Right forelimb (tissue), 1 donor: ENCODE results near the gene TTC39C.

Source experiments
- DNase-seq: peaks from one replicate; pipeline ENCODE4 v3.0.0-alpha.2; 2018

The TTC39C gene

GRCh38 chr18:24014062-24014985 is at the start of gene TTC39C:
Gene TTC39C, plus strand, starts transcription at chr18:24014754. Its CDS starts 118 bp downstream, at chr18:24014872.
- peak; percentile 80 for DNase-seq

- DNase-seq, result no peak
Measured at GRCh38 chr18:23966909-23967308, 47.6 kb upstream of the TTC39C start.

- DNase-seq, result no peak
Measured at GRCh38 chr18:23967321-23968089, 47.0 kb upstream of the TTC39C start.

- DNase-seq, result no peak
Measured at GRCh38 chr18:23968638-23969604, 45.6 kb upstream of the TTC39C start.

DNA sequence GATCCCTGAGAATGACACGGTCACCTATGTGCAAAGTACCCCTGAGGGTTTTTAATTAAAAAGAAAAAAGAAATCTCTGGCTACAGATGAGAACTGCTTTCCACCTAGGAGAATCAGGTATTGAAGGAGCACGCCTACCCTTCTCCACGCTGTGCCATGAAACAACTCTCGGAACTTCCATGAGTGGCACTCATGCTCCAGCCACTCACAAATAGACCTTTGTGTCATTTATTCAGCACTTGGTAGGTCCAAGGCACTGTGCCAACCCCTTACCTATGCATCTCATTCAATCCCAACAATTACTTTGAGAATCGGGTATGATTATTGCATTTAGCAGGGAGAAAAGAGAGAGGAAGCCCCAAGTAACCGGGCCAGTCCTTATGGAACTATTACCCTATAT is 44.9 kb upstream of the TTC39C start:
- DNase-seq, result no peak

DNA sequence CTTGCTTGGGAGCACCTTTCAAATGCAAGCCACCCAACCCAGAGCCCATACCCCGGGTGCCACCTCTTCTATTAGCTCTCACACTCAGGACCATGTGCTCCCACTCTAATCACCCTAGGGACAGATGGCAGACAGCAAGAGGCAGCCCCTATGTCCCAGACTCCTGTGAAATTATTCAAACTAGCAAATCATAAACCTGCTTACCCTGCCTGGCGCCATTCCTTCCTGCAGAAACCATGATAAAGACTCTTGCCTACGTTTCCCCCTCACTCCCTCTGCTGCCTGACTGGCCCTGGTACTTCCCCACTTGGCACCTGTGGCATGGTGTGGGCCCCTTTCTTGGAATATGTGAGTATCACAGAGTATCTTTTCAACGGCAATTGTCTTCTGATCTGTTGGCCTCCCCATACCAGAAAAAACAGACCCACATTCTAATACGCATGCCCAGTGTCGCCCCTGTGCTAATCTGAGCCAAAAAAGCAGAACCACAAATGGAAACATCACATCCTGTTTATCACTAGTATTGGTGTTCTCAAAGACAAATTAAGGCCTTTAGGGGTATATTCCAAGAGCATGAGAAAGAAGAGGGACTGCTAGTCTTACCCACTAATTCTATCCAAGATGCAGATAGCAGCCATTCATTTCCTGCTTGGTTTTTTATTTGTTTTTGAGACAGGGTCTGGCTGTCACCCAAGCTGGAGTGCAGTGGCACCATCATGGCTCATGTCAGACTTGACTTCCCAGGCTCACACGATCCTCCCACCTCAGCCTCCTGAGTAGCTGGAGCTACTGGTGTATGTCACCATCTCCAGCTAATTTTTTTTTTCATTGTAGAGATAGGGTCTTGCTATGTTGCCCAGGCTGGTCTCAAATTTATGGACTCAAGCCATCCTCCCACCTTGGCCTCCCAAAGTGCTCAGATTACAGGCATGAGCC is 44.1 kb upstream of the TTC39C start:
- DNase-seq, result no peak

DNA sequence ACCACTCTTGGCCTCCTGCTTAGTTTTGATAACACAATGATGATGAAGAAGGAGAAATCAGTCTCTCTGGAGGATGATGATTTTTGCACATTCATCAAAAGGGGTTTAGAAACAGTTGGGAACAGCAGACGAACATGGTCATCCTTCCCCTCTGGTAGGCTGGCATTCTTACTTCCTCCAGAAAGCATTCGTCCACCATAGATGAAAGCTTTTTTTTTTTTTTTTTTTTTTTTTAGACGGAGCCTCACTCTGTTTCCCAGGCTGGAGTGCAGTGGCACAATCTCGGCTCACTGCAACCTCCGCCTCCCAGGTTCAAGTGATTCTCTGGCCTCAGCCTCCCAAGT is 43.5 kb upstream of the TTC39C start:
- no peak for DNase-seq

DNA sequence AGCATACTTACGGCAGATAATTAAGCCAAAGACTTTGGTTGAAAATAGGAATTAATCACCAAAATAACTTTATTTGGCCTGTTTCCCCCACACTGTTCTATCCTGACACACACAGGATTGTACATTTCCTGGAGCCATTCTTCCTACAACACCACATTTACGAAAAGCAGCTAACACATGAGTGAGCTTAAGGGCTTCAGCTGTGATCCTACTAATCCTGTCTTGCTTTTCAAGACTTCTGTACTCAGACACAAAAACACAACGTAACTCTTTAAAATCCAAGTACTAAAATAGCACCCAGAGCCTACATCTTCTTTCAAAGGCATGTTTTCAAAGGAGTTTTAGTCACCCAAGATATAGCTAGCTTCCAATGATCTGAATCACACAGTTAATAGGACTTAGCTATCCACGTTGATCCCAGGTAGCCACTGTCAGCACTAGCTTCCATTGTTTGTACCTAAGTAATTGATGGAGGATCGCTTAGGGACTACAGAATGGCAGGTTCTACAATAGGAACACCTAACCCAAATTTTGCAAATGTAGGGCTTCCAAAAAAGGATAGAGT is 42.8 kb upstream of the TTC39C start:
- DNase-seq, result no peak

GRCh38 chr18:23972453-23972852 is 42.1 kb upstream of the TTC39C start:
- DNase-seq, result no peak

GRCh38 chr18:23977103-23977502 is 37.5 kb upstream of the TTC39C start:
- DNase-seq, result no peak

GRCh38 chr18:23977719-23978483 is 36.7 kb upstream of the TTC39C start:
- no peak for DNase-seq

- DNase-seq, result no peak
Measured at GRCh38 chr18:23981369-23981980, 33.1 kb upstream of the TTC39C start.

DNA sequence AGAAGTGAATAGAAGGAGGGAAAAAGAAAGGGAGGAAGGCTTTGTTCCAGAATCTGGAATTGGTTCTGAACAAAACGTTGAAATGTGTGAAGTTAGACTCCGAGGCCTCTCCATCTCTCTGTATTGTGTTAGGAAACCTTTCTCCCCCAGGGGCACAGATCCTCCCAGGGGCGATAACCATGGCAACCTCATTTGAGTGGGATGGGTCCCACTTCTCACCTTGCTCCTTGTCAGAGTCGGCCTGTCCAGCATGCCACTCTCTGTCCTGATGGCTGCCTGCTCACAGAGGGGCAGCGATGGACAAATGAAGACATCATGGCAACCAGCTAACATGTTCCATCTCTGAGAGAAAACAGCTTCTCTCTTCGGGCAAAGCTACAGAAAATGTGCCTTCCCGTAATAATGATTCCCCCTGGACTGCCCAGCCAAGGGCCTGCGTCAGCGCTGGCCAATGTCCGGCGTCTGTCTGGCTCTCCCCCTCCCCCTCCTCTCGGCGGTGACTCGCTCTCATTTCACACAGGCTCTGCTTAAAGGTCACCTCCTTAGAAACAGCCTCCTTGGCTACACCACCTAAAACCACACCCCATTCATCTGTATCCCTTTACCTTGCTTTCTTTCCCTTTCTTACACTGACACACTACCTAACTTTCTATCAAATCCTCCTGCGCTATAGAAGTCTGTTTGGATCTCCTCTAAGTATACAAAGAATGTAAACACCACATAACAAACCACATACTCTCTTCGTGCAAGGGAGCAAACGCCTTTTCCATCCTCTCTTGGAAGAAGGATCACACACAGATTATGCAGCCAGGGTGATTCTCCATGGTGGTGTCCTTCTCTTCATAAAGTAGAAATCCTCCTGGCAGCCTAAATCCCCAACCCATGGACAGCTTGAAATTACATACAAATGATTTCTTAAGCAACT is 32.1 kb upstream of the TTC39C start:
- no peak for DNase-seq

GRCh38 chr18:23983112-23983511 is 31.4 kb upstream of the TTC39C start:
- DNase-seq, result no peak

DNA sequence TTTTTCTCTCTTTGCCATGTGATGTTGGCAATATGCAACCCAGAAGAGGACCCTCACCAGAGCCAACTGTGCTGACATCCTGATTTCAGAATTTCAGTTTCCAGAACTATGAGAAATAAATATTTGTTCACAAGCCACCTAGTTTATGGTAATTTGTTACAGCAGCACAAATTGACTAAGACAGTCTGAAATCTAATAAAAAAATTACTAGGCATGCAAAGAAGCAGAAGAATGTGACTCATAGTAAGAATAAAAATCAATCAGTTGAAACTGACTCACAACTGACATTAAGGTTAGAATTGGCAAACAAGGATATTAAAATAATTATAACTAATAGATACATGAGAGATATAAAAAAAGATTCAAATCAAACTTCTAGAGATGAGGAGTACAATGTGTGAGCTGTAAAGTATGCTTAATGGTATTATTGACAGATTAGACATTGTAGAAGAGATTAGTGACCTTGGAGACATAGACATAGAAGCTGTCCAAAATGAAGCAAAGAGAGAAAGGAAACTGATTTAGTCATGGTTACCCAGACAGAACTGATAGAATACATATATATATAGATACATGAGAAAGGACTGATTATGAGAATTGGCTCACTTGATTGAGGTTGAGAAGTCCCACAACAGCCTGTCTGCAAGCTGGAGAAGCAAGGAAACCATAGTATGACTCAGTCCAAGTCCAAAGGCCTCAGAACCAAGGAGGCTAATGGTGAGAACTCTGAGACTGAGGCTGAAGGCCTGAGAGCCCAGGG is 27.8 kb upstream of the TTC39C start:
- no peak for DNase-seq

- no peak for DNase-seq
Measured at GRCh38 chr18:23990474-23991410, 23.8 kb upstream of the TTC39C start.
